GM19455 (cell line): ENCODE results near the gene SEC14L1.
"Not testable (repeated sequence)": the region's sequence is repeated elsewhere in the genome, so short reads cannot be mapped to it uniquely, and the experiment has no call there.

Source experiments
- ATAC-seq: cut with Tn5 transposase; IDR thresholded peaks from one replicate; pipeline ENCODE4 v1.9.1; 2021; ENCODE audit not compliant: unreplicated experiment

The SEC14L1 gene

GRCh38 chr17:77115947-77116346 lies 24.8 kb upstream of the SEC14L1 start:
- ATAC-seq = no peak

DNA sequence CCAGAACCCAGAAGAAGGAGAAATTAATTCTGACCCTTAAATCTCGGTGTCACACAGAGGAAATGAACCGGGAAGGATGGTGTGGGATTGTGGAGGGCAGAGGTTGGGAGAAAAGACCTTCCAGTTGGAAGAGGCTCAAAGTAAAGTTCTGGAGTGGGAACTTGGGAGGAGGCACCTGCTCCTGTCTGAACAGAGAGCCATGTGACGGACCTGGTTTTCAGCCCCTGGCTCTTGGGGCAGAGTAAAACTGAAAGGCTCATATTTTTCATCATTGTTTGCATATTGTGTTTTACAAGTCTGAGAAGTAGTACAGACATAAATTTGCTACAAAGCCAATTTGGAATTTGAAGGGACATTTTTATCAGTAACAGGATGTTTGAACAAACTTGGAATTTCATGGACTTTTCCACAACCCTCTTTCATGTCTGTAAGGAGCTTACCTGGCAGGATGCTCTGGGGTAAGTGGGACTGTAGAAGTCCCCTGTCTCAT lies 24.4 kb upstream of the SEC14L1 start:
- ATAC-seq = no peak

DNA sequence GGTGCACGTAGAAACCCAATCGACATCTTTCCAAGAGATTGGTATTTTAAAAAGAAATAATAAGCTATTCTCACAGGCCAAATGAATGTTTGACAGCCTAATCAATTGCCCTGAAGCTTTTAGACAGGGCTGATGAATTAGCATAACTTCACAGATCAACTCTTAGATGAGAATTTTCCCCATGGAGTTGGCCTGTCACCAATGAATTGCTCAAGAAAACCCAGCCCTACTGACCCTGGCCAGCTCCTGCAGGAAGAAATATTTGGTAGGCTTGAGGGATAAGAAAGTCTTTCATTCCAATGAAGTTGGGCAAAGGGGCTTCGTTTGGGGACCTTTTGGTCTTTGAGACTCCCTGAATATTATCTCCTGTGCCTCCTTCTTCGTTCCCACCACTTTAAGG lies 23.4 kb upstream of the SEC14L1 start:
- no peak for ATAC-seq

GRCh38 chr17:77118251-77118928 lies 22.4 kb upstream of the SEC14L1 start:
- no peak for ATAC-seq

GRCh38 chr17:77119668-77120301 lies 21.0 kb upstream of the SEC14L1 start:
- ATAC-seq = no peak

DNA sequence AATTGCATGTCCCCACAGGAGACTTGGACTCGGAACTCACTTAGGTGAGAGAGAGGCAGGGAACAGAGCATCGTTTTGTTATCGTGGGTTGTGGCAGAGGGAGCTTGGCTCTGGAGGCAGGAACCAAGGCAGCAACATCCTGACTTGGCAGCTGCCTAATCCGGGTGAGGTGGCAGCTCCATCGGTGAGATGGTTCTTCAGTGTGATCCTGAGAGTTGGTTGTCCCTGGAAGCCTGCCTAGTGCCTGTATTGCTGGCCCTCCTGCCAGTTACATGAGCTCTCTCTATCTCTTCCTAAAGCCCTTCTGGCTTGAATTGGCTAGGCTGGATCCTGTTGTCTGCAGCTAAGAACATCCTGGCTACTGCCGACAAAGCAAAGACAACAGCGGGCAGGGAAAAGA lies 19.9 kb upstream of the SEC14L1 start:
- no peak for ATAC-seq

DNA sequence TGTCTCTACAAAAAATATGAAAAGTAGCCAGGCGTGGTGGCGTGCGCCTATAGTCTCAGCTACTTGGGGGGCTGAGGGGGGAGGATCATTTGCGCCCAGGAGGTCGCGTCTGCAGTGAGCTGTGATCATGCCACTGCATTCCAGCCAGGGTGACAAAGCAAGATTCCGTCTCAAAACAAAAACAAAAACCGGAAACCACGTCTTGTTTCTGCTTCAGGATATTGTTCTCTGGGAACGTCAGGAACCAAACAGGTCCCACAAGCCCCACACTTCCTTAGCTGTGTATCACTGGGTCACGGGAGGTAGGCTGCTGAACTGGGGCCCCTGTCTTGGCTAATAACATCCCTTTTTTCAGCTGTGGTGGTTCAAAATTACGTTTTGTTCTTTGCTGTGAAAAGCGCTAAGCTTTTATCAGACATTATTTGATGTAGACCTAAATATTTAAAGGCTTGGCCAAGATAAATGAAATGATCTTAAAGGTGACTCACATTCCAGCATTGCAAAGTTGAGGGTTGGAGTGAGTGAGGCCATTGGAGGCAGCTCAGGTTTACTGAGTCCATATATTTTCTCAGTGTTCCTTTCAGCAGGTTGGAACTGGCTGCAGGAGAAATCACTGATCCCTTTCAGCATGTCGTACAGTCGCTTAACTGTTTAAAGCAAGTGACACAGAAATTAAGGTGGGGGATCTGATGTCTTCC lies 16.4 kb upstream of the SEC14L1 start:
- ATAC-seq = no peak

DNA sequence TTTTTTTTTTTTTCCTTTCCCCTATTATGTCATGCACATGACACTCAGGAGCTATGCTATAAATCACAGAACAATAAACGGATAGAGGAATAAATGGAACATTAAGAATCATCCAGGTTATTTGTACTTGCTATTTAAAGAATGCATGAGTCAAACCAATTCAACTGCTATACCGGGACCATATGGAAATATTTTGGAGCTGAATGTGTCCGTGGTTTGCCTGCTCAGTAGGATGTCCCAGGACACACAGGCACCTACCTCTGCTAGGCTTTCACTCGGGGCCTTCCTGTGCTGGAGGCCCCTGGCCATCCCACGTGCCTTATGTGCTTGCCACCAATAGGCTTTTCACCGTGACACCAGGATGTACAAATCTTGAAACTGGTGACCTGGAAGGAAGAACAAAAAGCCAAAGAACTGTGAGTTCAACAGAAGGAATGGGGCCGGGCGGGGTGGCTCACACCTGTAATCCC lies 15.3 kb upstream of the SEC14L1 start:
- ATAC-seq = no peak

GRCh38 chr17:77126519-77126918 lies 14.2 kb upstream of the SEC14L1 start:
- ATAC-seq = no peak

DNA sequence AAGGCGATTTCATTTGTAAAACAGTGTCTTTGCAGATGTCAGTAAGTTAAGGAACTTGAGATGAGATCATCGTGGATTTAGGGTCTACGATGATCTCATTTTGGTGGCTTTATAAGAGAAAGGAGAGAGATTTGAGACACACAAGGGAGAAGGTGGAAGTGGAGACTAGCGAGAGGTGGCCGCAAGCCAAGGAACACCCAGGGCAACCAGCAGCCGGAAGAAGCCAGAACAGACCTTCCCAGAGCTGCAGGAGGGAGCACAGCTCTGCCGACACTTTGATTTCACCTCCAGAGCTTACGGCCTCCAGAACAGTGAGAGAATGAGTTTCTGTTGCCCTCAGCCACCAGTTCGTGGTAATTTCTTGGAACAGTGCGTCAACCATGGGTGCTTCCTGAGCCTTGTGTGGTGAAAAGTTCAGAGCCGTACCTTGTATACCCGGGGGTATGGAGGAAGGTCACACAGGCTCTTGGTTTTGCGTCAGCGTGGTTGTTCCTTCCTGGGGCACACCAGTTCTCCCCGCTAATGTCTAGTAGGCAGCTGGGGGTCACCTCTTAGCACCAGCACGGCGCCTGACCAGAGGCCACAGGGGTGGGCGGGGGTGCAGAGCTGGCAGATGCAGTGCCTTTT lies 12.9 kb upstream of the SEC14L1 start:
- no peak for ATAC-seq

DNA sequence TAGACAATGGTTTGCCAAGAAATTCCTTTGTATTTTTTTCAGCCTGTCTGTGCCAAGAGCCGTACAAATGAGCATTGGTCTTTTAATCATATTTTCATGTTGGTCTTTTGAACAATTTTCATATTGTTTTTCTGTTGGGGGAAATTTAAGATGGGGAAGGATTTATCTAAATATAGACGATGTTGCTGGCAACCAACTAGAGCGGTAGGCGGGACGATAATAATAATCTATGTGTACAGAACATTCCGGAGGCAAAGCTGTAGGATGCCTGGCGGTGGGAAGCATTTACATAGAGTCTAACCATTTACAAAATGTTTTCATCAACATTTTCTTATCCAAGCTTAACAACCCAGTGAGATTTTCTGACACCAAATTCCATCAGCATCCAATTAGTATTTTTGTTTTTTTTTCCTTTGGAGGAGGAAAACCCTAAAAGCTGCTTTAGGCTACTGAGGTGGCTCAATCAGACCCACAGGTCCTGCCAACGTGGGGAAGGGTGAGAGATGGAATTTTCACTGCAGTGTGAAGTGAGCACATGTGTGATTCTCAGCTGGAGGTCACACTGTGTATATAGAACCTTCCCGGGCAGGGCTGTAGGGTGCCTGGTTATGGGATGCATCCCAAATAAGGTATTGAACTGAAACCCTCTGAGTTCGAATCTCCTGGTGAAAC lies 11.7 kb upstream of the SEC14L1 start:
- ATAC-seq = no peak

DNA sequence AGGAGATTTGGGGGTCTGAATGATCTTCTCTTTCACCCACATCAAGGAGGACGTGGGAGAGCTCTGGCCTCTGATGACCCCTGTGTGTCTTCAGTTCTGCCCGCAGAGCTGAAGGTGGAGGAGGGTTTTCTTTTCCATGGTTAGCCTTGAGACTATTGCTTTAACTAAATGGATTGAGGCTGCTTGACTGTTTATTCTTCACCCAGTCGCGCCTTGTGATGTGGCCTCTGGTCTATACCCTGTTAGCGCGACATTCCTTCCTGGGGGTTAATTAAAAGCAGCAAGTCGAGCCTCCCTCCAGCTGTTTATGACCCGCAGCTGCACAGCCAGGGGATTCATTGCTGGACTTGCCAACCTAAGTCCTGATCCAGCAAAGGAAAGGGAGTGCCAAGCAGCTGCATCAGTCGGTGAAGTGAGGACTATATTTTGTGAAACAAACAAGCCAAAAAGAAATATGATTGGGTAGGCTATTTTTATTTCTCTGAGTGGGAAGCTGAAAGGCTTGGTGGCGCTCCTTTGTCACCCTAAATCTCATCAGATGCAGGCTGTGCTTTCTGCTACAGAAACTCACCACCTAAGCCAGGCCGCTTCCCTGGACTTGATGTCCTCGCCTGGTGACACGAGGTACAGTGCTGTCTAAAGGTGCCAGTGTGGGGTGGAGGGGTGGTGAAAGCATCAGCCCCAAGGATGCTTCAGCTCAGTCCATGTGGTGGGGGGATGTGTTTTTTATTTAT lies 11.0 kb upstream of the SEC14L1 start:
- no peak for ATAC-seq

- ATAC-seq = no peak
Measured at GRCh38 chr17:77130525-77130924, 10.2 kb upstream of the SEC14L1 start.

- no peak for ATAC-seq
Measured at GRCh38 chr17:77131904-77132303, 8.9 kb upstream of the SEC14L1 start.

DNA sequence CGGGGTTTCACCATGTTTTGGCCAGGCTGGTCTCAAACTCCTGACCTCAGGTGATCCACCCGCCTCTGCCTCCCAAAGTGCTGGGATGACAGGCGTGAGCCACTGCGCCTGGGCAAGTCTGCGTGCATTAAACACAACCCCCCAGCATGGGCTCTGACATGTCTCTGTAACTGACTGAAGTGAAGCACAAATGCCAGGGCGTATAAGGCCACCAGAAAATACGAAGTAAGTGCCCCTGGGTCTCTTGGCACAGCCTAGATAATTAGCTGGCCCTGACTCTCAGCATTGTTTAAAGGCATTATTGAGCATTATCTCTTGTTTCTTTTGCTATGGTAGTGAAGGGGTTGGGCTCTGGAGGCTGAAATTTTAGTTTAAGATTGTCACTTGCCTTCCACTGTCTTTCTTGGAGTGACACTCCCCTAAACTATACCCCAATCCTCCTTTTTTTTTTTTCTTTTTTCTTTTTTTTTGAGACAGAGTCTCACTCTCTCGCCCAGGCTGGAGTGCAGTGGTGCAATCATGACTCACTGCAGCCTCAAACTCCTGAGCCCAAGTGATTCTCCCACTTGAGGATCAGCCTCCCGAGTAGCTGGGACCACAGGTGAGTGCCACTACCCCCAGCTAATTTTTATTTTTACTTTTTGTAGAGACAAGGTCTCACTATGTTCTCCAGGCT lies 8.2 kb upstream of the SEC14L1 start:
- ATAC-seq = no peak

- ATAC-seq = no peak
Measured at GRCh38 chr17:77133087-77133638, 7.6 kb upstream of the SEC14L1 start.

DNA sequence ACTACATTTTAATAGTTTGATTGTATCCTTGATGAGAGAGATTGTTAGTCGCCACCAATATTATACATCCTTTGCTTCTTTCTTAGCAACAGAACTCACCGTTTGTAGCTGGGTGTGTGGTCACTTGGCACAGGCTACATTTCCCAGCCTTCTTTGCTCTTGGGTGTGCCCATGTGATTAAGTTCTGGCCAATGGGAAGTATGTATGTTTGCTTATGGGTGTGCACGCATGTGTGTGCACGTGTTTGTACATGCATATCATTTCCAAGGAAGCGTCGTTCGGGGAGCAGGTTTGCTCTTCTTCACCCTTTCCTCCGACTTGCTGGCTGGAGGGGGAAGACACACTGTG lies 4.4 kb upstream of the SEC14L1 start:
- ATAC-seq = no peak

DNA sequence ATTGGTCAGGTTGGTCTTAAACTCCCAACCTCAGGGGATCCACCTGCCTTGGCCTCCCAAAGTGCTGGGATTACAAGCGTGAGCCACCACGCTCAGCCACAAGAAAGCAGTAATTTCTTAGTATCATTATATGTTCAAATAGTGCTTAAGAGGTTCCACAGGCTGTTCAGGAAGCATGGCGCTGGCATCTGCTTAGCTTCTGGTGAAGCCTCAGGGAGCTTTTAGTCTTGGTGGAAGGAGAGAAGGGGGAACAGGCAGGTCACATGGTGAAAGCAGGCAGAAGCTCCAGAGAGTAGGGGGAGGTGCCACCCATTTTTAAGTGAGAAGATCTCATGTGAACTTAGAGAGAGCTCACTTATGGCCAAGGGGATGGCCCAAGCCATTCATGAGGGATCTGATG lies 3.7 kb upstream of the SEC14L1 start:
- ATAC-seq = no peak

DNA sequence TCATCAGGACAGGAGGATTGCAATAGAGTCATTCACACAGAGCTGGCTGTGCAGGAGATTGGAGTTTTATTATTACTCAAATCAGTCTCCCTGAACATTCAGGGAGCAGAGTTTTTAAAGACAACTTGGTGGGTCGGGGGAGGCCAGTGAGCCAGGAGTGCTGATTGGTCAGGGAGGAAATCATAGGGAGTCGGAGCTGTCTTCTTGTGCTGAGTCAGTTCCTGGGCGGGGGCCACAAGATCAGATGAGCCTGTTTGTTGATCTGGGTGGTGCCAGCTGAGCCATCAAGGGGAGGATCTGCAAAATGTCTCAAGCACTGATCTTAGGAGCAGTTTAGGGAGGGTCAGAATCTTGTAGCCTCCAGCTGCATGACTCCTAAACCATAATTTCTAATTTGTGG lies 2.9 kb upstream of the SEC14L1 start:
- ATAC-seq = not testable (repeated sequence)
